ENCODE data around the gene MYOCOS. TPM values are rescaled to one million over a fixed set of nuclear protein-coding genes. Genes with fewer than 3 reads are reported as not detected.

Gene MYOCOS
- total and polyA plus RNA-seq, 9 of the 15 experiments (the other 6 are each of a cell fraction or from before 2014, with no cell fraction given) = 0.07 TPM; not detected in 7

- FAIRE-seq = no peak
- no peak for TF ChIP-seq ZFP91 (CRISPR knock-in tag; IDR thresholded peaks at IDR 0.05)
- no peak for TF ChIP-seq ZSCAN29 (IDR thresholded peaks at IDR 0.05)
- TF ChIP-seq POLR2H (tag; IDR thresholded peaks at IDR 0.05; ENCODE audit: low read depth) = no peak
- TF ChIP-seq SNIP1 (IDR thresholded peaks at IDR 0.05; ENCODE audit: low read depth) = no peak
- no peak for TF ChIP-seq ARID3B (CRISPR knock-in tag; IDR thresholded peaks at IDR 0.05; ENCODE audit: borderline replicate concordance)
- TF ChIP-seq DNMT1 (IDR thresholded peaks at IDR 0.05) = no peak
- no peak for TF ChIP-seq E4F1 (CRISPR knock-in tag; IDR thresholded peaks at IDR 0.05; ENCODE audit: borderline replicate concordance)
- no peak for TF ChIP-seq ZNF395 (CRISPR knock-in tag; IDR thresholded peaks at IDR 0.05)
- no peak for TF ChIP-seq SP1 (CRISPR knock-in tag; IDR thresholded peaks at IDR 0.05)
- TF ChIP-seq ATF2 (CRISPR knock-in tag; IDR thresholded peaks at IDR 0.05) = no peak
- no peak for TF ChIP-seq ZNF76 (CRISPR knock-in tag; IDR thresholded peaks at IDR 0.05; ENCODE audit: borderline replicate concordance)
- TF ChIP-seq PHF8 (IDR thresholded peaks at IDR 0.05; ENCODE audit: borderline replicate concordance, low read length) = no peak
- no peak for TF ChIP-seq E2F5 (CRISPR knock-in tag; IDR thresholded peaks at IDR 0.05)
Measured at GRCh38 chr1:171596705-171597104, 25.3 kb upstream of the MYOCOS start.

More at GRCh38 chr1:171596705-171597104, 25.3 kb upstream of the MYOCOS start:
- 86% methylated on average over 2 of the region's 2 CpGs for WGBS (ENCODE audit: insufficient coverage, low coverage, missing lambda C conversion rate)
- no peak overlapping the region for H3K27ac ChIP-seq (ENCODE audit: extremely low read depth, low read depth, low read length)
- no peaks in the 10 kb centered on the region for H3K9me1 ChIP-seq (ENCODE audit: control insufficient read depth, insufficient read depth, low read length)
- H3K79me2 ChIP-seq (ENCODE audit: control insufficient read depth, insufficient read depth, low read length) = no peaks in the 10 kb centered on the region
- H4K20me1 ChIP-seq (replicated peaks; ENCODE audit: control insufficient read depth, insufficient read depth, low read length) = no peaks in the 10 kb centered on the region
- intact Hi-C loops (cut with micrococcal nuclease) = no loop called here
- H2AFZ ChIP-seq (ENCODE audit: low read depth, low read length) = no peak overlapping the region
- ATAC-seq (0 out of 3 replicates have a peak, but pooled peaks have one; percentile 8), DNase-seq (ENCODE audit: extremely low read depth in 1 of 4, low spot score in 3 of 4) (no peak)
- H3K36me3 ChIP-seq (ENCODE audit: control insufficient read depth, insufficient read depth, low read length) = peaks cover 16% of the 10 kb centered on the region
- no peaks in the 10 kb centered on the region for H3K27me3 ChIP-seq (ENCODE audit: control insufficient read depth in 2 of 2, insufficient read depth in 2 of 2, low read length in 2 of 2)
- H3K9ac ChIP-seq (ENCODE audit: insufficient read depth in 1 of 2, low read depth in 2 of 2, low read length in 2 of 2) = no peak overlapping the region
- ChIA-PET POLR2A (interaction anchor here (0.7 kb wide), 1 partner anchor 29 kb away, joined by 3 read pairs; no protein-coding TSS in a partner anchor), CTCF (ENCODE audit: low intra/inter-chr PET ratio) (no interaction called here)
- no peaks in the 10 kb centered on the region for H3K9me3 ChIP-seq (replicated peaks; ENCODE audit: control insufficient read depth, insufficient read depth, low read depth, low read length)
- BruUV-seq (replicated peaks) = no TSS peak
- in situ Hi-C loops (cut with MboI) = no loop called here
- H3K4me1 ChIP-seq (replicated peaks in 1 of 2; ENCODE audit: control insufficient read depth in 2 of 2, insufficient read depth in 2 of 2, low read length in 2 of 2) = no peaks in the 10 kb centered on the region
- no peak overlapping the region for H3K4me3 ChIP-seq
- H3K4me2 ChIP-seq (ENCODE audit: insufficient read depth, low read length) = no peak overlapping the region
